IPS-18c (cell line): ENCODE results near the gene MAN1A2.
"Not testable (repeated sequence)": the region's sequence is repeated elsewhere in the genome, so short reads cannot be mapped to it uniquely, and the experiment has no call there.

Source experiments
- H3K4me3 ChIP-seq: 2 replicates; pipeline ENCODE4 v1.7.0; 2013; ENCODE audit warnings: low read depth, mild to moderate bottlenecking, low read length, moderate library complexity; ENCODE audit not compliant: insufficient read depth
- H3K9me3 ChIP-seq: one replicate; pipeline ENCODE4 v1.6.1; 2013; ENCODE audit warnings: mild to moderate bottlenecking, low read length, moderate library complexity; ENCODE audit not compliant: control insufficient read depth, insufficient read depth

The MAN1A2 gene

DNA sequence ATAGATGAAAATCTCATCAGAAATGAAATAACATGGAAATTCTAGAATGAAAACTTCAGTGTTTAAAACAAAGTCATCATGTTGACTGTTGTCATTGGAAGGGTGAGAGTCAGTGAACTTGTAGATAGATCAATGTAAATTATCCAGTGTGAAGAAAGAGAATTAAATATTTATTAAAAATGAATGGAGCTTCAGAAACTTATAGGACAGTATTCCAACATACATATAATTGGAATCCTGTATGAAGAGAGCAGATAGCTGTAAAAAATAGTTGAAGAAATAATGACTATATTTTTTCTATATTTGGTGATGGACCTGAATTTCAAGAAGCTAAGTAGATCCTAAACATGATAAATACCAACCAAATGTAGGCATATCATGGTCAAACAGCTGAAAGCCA is 60.0 kb downstream of the MAN1A2 start:
- Histone ChIP-seq H3K9me3 (peaks cover 7% of the 10 kb centered on the region), H3K4me3 (no peak overlapping the region)

DNA sequence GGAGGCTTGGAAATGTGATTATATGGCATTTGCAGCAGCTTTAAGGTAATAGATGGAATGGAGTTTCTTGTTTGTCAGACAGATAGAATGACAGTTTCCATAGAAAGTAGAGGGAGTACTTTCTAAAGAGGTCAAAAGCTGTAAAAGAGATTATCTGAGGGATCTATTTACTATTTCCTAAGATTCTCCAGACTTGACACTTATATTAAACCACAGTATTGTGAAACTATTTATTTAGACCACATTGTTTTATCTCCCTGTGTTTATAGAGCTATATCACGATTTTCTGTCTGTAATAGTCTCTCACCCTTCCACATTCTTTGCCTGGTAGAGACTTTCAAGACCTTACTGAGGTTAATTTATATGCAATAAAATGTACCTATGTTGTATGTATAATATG is 66.7 kb downstream of the MAN1A2 start:
- no peaks in the 10 kb centered on the region for H3K9me3 ChIP-seq
- no peak overlapping the region for H3K4me3 ChIP-seq

DNA sequence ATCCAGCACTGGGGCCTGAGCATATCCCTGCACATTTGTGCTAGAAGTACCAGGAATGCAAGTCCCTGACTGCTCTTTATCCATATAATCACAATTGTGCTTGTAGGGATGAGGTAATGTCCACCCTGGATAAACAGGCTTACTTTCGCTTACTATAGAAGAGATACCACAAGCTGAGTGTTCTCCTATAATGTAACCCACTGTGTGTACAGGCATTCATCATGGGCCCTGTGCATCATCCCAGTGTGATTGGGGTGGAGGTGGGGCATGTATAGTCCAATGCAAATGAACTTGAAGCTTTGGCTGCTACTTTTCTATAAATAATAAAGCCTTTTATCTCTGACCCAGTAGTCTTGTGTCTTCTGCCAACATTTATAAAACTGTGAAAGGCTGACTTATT is 69.3 kb downstream of the MAN1A2 start:
- no peak overlapping the region for H3K4me3 ChIP-seq
- H3K9me3 ChIP-seq, result no peaks in the 10 kb centered on the region

DNA sequence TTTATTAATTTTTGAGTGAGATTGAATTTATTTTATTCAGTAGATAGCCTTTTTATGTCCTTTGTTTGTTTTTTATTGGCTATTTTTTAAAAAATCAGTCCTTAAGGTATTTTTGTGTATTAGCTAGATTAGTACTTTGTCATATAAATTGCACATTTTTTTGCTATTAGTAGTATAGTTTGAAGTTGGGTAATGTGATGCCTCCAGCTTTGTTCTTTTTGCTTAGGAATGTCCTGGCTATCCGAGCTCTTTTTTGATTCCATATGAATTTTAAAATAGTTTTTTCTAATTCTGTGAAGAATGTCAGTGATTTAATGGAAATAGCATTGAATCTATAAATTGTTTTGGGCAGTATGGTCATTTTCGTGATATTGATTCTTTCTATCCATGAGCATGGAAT is 80.4 kb downstream of the MAN1A2 start:
- Histone ChIP-seq H3K4me3 (no peak overlapping the region), H3K9me3 (no peaks in the 10 kb centered on the region)

DNA sequence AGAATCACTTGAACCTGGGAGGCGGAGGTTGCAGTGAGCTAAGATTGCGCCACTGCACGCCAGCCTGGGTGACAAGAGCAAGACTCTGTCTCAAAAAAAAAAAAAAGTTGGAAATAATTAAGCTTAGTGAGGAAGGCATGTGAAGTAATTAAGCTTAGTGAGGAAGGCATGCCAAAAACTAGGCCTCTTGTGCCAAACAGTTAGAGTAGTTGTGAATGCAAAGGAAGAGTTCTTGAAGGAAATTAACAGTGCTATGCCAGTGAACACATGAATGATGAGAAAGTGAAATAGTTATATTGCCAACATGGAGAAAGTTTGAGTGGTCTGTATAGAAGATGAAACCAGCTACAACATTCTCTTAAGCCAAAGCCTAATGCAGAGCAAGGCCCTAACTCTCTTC is 85.0 kb downstream of the MAN1A2 start:
- Histone ChIP-seq H3K9me3 (no peaks in the 10 kb centered on the region), H3K4me3 (no peak overlapping the region)

DNA sequence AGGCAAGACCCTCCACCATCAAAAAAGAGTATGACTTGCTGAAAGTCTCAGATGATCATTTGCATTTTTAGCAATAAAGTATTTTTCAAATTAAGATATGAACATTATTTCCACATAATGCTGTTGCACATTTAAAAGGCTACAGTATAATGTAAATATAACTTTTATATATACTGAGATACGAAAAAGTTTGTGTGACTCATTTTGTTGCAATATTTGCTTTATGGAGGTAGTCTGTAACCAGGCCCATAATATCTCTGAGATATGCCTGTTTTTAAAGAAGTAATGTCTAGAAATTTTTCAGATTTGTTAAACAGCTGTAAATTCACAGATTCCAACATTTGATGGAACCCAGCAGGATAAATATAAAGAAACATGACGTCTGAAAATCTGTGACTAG is 86.7 kb downstream of the MAN1A2 start:
- Histone ChIP-seq H3K9me3 (no peaks in the 10 kb centered on the region), H3K4me3 (no peak overlapping the region)

DNA sequence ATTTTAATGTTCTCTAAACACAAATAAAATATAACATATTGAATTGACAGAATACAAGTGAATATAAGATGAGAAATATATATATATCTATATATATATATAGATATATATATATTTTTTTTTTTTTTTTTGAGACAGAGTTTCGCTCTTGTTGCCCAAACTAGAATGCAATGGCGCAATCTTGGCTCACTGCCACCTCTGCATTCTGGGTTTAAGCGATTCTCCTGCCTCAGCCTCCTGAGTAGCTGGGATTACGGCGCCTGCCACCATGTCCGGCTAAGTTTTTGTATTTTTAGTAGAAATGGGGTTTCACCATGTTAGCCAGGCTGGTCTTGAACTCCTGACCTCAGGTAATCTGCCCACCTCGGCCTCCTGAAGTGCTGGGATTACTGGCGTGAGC is 91.2 kb downstream of the MAN1A2 start:
- not testable (repeated sequence) for H3K4me3 ChIP-seq, H3K9me3 ChIP-seq

DNA sequence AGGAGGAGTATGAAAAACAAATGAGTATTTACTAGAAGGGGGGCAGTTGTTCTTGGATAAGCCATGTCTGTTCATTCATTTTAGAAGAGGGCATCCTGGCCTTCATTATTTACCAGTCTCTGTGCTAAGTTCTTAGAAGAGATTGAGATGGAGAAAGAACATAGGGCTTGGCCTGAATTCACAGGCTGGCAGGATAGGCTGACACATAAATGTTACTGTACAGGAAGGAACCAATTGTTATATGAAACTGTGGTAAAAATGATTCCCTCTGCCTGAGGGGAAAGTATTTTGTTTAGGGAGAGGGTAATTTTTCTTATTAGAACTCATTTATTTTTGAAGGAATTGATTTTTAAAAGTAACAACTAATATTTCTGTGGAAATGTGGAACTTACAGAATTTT is 99.5 kb downstream of the MAN1A2 start:
- Histone ChIP-seq H3K9me3 (no peaks in the 10 kb centered on the region), H3K4me3 (no peak overlapping the region)

DNA sequence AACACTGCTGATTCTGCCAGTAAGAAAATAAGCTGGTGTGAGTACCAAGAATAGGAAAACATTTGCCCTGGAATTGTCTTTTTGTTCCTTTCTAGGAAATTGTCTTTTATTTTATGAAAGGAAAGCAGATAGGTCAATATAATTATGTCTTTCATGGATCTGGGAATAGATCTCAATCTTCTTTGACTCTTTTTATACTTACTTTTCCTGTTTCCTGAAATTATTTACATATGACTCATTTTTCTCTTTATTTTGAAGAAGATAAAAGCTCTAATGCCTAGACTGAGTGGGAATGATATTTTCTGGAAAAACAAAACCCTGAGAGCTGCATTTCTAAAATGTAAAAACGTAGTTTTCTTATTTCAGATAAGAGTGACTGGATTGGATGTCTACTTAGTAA is 100.1 kb downstream of the MAN1A2 start:
- H3K9me3 ChIP-seq, result no peaks in the 10 kb centered on the region
- no peak overlapping the region for H3K4me3 ChIP-seq

DNA sequence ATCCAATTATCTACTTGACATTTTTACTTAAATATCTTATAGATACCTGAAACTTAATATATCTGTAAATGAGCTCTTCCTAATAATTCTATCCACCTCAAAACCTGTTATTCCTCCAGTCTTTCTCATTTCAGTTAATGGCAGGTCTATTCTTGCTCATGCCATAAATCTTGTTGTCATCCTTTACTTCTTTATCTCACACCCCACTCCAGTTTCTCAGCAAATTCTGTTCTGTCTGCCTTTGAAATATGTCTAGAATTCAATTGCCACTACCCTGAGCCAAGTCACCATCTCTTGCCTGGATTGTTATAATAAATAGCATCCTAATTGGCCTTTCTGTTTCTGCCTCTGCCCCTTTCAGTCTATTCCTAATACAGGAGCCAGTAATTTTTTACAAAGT is 105.8 kb downstream of the MAN1A2 start:
- no peak overlapping the region for H3K4me3 ChIP-seq
- no peaks in the 10 kb centered on the region for H3K9me3 ChIP-seq

DNA sequence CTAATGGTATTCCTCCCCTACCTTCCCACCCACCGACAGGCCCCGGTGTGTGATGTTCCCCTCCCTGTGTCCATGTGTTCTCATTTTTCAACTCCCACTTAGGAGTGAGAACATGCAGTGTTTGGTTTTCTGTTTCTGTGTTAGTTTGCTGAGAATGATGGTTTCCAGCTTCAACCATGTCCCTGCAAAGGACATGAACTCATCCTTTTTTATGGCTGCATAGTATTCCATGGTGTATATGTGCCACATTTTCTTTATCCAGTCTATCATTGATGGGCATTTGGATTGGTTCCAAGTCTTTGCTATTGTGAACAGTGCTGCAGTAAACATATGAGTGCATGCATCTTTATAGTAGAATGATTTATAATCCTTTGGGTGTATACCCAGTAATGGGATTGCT is 108.2 kb downstream of the MAN1A2 start:
- H3K9me3 ChIP-seq, H3K4me3 ChIP-seq: not testable (repeated sequence)

DNA sequence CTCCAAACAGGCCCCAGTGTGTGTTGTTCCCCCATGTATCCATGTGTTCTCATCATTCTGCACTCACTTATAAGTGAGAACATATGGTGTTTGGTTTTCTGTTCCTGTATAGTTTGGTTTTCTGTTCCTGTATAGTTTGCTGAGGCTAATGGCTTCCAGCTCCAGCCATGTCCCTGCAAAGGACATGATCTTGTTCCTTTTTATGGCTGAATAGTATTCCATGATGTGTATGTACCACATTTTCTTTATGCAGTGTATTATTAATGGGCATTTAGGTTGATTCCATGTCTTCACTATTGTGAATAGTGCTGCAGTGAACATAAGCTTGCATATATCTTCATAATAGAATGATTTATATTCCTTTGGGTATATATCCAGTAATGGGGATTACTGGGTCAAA is 111.8 kb downstream of the MAN1A2 start:
- Histone ChIP-seq H3K9me3 (no peaks in the 10 kb centered on the region), H3K4me3 (no peak overlapping the region)

DNA sequence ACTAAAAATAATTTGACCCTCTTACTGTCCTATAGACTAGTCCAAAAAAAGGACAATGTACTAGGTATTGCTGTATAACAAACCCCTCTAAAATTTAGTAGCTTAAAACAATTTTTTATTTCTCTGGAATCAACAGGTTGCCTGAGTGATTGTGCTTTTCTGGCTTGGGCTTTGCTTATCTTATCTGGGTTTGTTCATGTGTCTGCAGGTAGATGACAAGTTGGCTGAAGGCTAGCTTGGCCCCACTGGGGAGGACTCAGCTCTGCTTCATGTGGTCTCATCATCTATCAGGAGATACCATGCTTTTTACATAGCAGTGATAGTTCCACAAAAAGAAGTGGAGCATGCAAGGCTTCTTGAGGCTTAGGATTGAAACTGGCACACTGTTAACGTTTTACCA is 114.2 kb downstream of the MAN1A2 start:
- H3K9me3 ChIP-seq, result no peaks in the 10 kb centered on the region
- no peak overlapping the region for H3K4me3 ChIP-seq

DNA sequence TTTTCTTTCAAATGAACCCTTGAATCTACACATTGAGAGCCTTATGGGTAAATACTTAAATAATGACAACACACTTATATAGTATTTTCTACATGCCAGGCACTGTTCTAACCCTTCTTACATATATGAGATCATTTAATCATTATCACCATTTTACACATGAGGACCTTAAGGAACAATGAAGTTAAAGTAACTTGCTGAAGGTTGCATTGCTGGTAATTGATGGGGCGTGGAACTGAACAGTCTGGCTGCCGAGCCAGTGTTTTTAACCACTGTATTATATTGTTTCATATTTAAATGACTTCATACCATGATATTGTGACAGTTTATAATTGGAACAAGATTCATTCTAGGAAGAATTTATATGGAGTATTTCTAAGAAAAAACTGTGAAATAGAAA is 126.7 kb downstream of the MAN1A2 start:
- Histone ChIP-seq H3K4me3 (no peak overlapping the region), H3K9me3 (no peaks in the 10 kb centered on the region)

DNA sequence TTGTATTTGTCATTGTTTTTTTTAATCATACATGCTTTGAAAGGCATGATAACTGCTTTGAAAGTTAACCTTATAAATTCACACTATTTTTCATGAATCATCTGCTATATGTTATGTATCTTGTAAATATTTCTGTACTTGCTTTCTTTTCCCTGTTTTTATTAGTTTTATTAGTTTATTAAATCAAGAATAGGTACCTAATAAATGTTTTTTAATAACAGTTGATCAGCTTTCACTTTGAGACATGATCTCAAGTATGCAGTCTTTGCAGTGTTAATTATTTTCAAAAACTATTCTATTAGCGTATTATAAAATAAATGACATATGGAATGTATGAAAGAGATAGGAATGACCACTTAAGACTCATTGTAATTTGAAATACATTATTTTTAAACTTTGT is 127.8 kb downstream of the MAN1A2 start:
- no peaks in the 10 kb centered on the region for H3K9me3 ChIP-seq
- H3K4me3 ChIP-seq, result no peak overlapping the region

DNA sequence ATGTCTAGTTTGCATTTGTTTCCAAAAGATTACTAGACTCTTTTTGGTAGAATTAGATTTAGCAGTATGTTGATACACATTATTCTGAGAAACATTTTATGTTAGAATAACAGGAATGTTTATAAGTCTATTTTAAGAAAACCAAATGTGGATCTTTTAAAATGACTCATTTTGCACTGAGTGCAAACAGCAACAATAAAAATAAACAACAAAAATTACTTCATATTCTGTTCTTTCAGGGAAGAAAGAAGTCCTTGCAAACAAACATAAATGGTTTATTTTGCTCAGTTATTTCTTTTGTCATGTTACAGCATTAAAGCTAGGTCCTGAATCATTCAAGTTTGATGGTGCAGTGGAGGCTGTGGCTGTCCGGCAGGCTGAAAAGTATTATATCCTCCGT is 131.8 kb downstream of the MAN1A2 start:
- no peaks in the 10 kb centered on the region for H3K9me3 ChIP-seq
- H3K4me3 ChIP-seq, result no peak overlapping the region

DNA sequence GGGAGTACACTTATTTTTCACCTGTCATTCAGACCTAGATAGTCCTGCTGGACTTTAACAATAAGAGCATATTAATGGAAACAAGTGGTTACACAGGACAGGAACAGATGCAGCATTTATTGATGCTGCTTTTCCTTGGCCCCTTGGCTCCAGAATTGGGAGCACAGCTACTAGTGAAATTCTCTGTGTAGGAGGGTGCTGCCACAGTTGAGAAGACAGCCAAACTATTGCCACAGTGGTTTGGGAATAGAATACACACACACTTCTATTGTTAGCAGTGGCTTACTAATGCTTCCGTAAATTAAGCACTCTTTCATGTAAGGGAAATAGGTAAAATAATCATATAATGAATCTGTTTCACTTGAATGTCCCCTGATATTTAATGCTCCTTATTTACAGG is 133.3 kb downstream of the MAN1A2 start:
- Histone ChIP-seq H3K9me3 (no peaks in the 10 kb centered on the region), H3K4me3 (no peak overlapping the region)

DNA sequence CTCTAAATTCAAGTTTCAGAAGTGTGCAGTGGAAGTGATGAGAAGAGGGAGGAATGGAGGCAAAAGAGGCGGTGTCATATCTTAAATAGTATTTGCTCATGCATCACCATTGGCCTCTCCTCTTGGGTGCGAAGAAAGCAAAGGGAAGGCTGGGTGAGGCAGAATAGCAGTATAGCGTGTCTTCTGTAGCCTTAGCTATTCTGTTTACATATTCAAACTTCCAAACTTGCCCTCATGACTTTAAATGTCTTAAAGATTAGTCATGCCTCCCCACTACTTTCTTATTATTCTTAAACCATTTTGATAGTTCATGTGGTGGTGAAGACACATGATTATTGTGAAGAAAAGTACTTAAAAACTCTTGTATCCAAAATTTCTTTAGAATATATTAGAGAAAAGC is 134.0 kb downstream of the MAN1A2 start:
- no peak overlapping the region for H3K4me3 ChIP-seq
- H3K9me3 ChIP-seq, result no peaks in the 10 kb centered on the region

DNA sequence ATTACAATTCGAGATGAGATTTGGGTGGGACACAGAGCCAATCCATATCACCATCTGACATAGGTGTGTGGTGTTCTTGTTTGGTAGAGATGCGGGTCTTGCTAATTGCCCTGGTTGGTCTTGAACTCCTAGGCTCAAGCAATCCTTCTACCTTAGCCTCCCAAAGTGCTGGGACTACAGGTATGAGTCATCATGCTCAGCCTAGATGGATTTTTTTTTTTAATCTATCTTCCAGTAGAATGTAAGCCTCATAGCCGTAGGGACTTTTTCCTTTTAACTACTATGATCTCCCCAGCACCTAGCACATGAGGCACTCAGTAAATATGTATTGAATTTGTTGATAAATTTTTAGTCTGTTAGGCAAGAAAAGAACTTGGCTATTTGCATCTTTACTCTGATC is 144.0 kb downstream of the MAN1A2 start:
- no peaks in the 10 kb centered on the region for H3K9me3 ChIP-seq
- no peak overlapping the region for H3K4me3 ChIP-seq
